ENCODE data around the gene CEP68.

CEP68 gene

DNA sequence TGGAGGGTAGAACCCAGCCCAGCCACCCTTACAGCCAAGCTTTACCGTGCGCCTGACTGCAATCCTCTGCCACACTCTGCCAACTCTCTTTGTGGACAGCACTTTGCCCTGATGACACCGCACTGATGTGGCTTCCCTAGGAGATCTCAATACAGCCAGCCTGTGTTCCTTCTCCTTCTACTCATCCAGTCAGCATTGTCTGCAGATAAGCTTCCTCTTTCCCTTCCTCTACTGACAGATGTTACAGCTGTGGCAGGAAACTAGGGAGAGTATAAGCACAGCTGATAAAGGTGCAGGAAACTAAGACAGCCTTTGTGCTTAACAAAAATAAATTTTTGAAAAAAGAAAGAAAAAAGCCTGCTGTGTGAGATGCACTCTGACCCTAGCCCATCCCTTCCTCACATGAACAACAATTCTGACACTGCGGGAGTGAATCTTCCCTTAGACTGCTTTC lies 25.0 kb downstream of the CEP68 start:
- TF ChIP-seq, protein P1, sequence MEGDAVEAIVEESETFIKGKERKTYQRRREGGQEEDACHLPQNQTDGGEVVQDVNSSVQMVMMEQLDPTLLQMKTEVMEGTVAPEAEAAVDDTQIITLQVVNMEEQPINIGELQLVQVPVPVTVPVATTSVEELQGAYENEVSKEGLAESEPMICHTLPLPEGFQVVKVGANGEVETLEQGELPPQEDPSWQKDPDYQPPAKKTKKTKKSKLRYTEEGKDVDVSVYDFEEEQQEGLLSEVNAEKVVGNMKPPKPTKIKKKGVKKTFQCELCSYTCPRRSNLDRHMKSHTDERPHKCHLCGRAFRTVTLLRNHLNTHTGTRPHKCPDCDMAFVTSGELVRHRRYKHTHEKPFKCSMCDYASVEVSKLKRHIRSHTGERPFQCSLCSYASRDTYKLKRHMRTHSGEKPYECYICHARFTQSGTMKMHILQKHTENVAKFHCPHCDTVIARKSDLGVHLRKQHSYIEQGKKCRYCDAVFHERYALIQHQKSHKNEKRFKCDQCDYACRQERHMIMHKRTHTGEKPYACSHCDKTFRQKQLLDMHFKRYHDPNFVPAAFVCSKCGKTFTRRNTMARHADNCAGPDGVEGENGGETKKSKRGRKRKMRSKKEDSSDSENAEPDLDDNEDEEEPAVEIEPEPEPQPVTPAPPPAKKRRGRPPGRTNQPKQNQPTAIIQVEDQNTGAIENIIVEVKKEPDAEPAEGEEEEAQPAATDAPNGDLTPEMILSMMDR (IDR thresholded peaks at IDR 0.05; ENCODE audit: low read depth, low read length, missing control alignments) = no peak
- DNase-seq (ENCODE audit: extremely low read depth, low read depth) = no peak

GRCh38 chr2:65085148-65085547 lies 28.9 kb downstream of the CEP68 start:
- H3K4me3 ChIP-seq (replicated peaks; ENCODE audit: low read depth, low read length) = no peak overlapping the region
- DNase-seq (ENCODE audit: extremely low read depth, low read depth) = no peak
- TF ChIP-seq, protein P1 (IDR thresholded peaks at IDR 0.05; ENCODE audit: low read depth, low read length, missing control alignments) = no peak

More for the DNA sequence above, 25.0 kb downstream of the CEP68 start:
- no peak overlapping the region for H3K4me3 ChIP-seq (replicated peaks; ENCODE audit: low read depth, low read length)

DNA sequence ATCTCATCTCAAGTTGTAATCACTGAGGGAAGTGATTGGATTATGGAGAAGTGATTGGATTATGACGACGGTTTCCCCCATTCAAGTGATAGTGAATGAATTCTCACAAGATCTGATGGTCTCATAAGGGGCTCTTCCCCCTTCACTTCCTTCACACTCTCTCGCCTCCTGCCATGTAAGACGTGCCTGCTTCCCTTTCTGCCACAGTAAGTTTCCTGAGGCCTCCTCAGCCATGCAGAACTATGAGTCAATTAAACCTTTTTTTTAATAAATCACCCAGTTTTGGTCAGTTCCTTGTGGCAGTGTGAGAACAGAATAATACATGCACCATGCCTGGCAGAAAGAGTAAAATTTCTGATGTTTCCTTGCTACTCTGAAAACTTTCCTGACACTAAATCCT lies 36.6 kb downstream of the CEP68 start:
- DNase-seq (ENCODE audit: extremely low read depth, low read depth) = no peak
- TF ChIP-seq, protein P1 (IDR thresholded peaks at IDR 0.05; ENCODE audit: low read depth, low read length, missing control alignments) = no peak
- no peak overlapping the region for H3K4me3 ChIP-seq (replicated peaks; ENCODE audit: low read depth, low read length)

DNA sequence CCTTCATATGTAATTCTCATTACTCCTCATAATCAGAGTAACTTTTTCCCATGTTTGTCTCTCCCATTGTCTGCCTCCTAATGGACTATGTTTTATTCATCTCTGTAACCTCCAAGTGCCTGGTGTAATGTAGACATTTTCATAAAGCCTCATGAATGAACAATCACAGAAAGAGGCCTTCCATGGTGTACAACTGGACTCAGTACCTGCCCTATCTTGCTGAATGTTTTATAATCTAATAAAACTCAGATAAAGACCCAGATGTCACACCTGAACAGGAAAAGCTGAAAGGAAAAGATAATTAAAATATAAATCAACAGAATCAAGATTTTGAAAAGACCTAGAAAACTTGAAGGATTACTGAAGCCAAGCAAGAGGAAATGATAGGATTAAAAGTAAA lies 37.0 kb downstream of the CEP68 start:
- H3K4me3 ChIP-seq (replicated peaks; ENCODE audit: low read depth, low read length) = no peak overlapping the region
- TF ChIP-seq, protein P1 (IDR thresholded peaks at IDR 0.05; ENCODE audit: low read depth, low read length, missing control alignments) = no peak
- DNase-seq (ENCODE audit: extremely low read depth, low read depth) = no peak

DNA sequence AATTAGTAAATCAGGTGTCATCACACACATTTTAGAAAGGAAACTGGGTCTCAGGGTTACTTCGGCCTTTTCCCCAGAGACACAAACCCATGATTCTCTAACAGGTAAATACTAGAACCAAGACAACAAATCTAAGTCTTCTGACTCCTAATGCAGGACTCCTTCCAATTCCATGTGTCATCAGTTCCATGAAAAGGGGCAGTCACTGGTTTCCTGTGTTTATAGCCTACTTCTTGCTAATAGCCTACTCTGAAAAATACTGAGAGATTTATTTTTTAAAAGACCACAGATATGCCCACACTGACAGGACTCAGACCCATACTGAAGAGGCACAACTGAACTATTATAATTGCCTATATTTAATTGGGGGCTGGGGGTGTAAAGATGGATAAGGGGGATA lies 40.7 kb downstream of the CEP68 start:
- TF ChIP-seq, protein P1 (IDR thresholded peaks at IDR 0.05; ENCODE audit: low read depth, low read length, missing control alignments) = no peak
- H3K4me3 ChIP-seq (replicated peaks; ENCODE audit: low read depth, low read length) = no peak overlapping the region
- DNase-seq (ENCODE audit: extremely low read depth, low read depth) = no peak

- no peak for DNase-seq (ENCODE audit: extremely low read depth, low read depth)
- TF ChIP-seq, protein P1 (IDR thresholded peaks at IDR 0.05; ENCODE audit: low read depth, low read length, missing control alignments) = no peak
Observed at GRCh38 chr2:65097844-65098243, 41.6 kb downstream of the CEP68 start.

GRCh38 chr2:65098741-65099140 lies 42.5 kb downstream of the CEP68 start:
- DNase-seq (ENCODE audit: extremely low read depth, low read depth) = no peak
- H3K4me3 ChIP-seq (replicated peaks; ENCODE audit: low read depth, low read length) = no peak overlapping the region
- TF ChIP-seq, protein P1 (IDR thresholded peaks at IDR 0.05; ENCODE audit: low read depth, low read length, missing control alignments) = no peak

More at GRCh38 chr2:65097844-65098243, 41.6 kb downstream of the CEP68 start:
- H3K4me3 ChIP-seq (replicated peaks; ENCODE audit: low read depth, low read length) = no peak overlapping the region
